ENCODE results near the gene FOXD2.

Gene FOXD2

GRCh38 chr1:47469390-47469759, 31.5 kb downstream of the FOXD2 start:
- no peak for DNase-seq

- DNase-seq: no peak
Observed at GRCh38 chr1:47469910-47470309, 32.1 kb downstream of the FOXD2 start.

GRCh38 chr1:47471163-47471562, 33.3 kb downstream of the FOXD2 start:
- no peak for DNase-seq

- DNase-seq: no peak
Observed at GRCh38 chr1:47474278-47475193, 36.7 kb downstream of the FOXD2 start.

- DNase-seq: no peak
Observed at GRCh38 chr1:47477595-47478080, 39.8 kb downstream of the FOXD2 start.

GRCh38 chr1:47478090-47478489, 40.2 kb downstream of the FOXD2 start:
- no peak for DNase-seq

GRCh38 chr1:47479664-47480063, 41.8 kb downstream of the FOXD2 start:
- no peak for DNase-seq

- no peak for DNase-seq
Observed at GRCh38 chr1:47481936-47482335, 44.1 kb downstream of the FOXD2 start.

GRCh38 chr1:47482786-47483185, 44.9 kb downstream of the FOXD2 start:
- no peak for DNase-seq

GRCh38 chr1:47483651-47484050, 45.8 kb downstream of the FOXD2 start:
- no peak for DNase-seq

GRCh38 chr1:47485817-47486216, 48.0 kb downstream of the FOXD2 start:
- no peak for DNase-seq

GRCh38 chr1:47487332-47487731, 49.5 kb downstream of the FOXD2 start:
- DNase-seq: no peak

- no peak for DNase-seq
Observed at GRCh38 chr1:47487850-47488450, 50.1 kb downstream of the FOXD2 start.

All from activated CD4-positive, CD25-positive, alpha-beta regulatory T cell (primary cell).